Endothelial cell of umbilical vein (primary cell): ENCODE results near the gene TGFB1. TPM values are rescaled to one million over a fixed set of nuclear protein-coding genes. Genes with fewer than 3 reads are reported as not detected.
A peak's percentile ranks its signal among the peaks of the same experiment; 100 is the strongest.

ENCODE experiments used
- BruUV-seq: library from RNA; stranded (reverse); fragments of 400-500 nt; replicated peaks from 2 replicates; lab custom pipeline; 2021; lab: Mats Ljungman, UMichigan
- CTCF ChIA-PET: fragments of 300-600, 350-600 bp; sonication (Branson Sonifier 250); formaldehyde crosslinking; loops from one replicate; lab custom pipeline; 2021; ENCODE audit warnings: antibody characterized with exemption, inconsistent platforms; lab: Charles Lee
- POLR2A ChIA-PET: fragments of 300-600, 350-600 bp; sonication (Branson Sonifier 250); formaldehyde crosslinking; loops from one replicate; lab custom pipeline; 2021; ENCODE audit warnings: antibody characterized with exemption, inconsistent platforms; lab: Charles Lee
- DNase-seq: peaks from one replicate; pipeline ENCODE4 v3.0.0-alpha.2; 2011; ENCODE audit warnings: low read depth, low spot score
- FAIRE-seq: peaks from 2 replicates; lab custom pipeline; 2011; peaks lifted over from hg19 to GRCh38; lab: Jason Lieb, UNC
- H2AFZ ChIP-seq: 2 replicates; pipeline ENCODE4 v1.6.0; 2012; ENCODE audit warnings: low read depth, low read length, control low read depth, inconsistent platforms
- H3K27ac ChIP-seq: 2 replicates; pipeline ENCODE4 v1.5.1; 2011; ENCODE audit warnings: low read depth, mild to moderate bottlenecking, control low read depth, low read length, moderate library complexity; ENCODE audit not compliant: insufficient read depth
- H3K27me3 ChIP-seq, 2 experiments: 2 replicates each; pipeline versions ENCODE4 v1.6.0 to v1.6.1; 2011; ENCODE audit warnings: low read length in 2 of 2, mixed read lengths in 1 of 2; ENCODE audit not compliant: control insufficient read depth in 2 of 2, insufficient read depth in 2 of 2
- H3K36me3 ChIP-seq, 2 experiments: 2 replicates in 1 of 2; 3 replicates in 1 of 2; pipeline ENCODE4 v1.5.1; 2011; ENCODE audit warnings: low read length in 2 of 2, mild to moderate bottlenecking in 1 of 2, moderate library complexity in 1 of 2; ENCODE audit not compliant: control insufficient read depth in 2 of 2, insufficient read depth in 2 of 2; ENCODE audit errors: extremely low read depth in 1 of 2
- H3K4me1 ChIP-seq: 3 replicates; pipeline ENCODE4 v1.5.1; 2011; ENCODE audit warnings: mild to moderate bottlenecking, low read length; ENCODE audit not compliant: control insufficient read depth, insufficient read depth; ENCODE audit errors: extremely low read depth
- H3K4me2 ChIP-seq: 2 replicates; pipeline ENCODE4 v1.6.1; 2011; ENCODE audit warnings: low read length, control low read depth, mixed read lengths; ENCODE audit not compliant: insufficient read depth
- H3K4me3 ChIP-seq, 3 experiments: fragments of 200-600 bp in 1 of 3; sonication (generic), shearing (Covaris generic) in 1 of 3; replicated peaks in 1 of 3; 2 replicates each; pipeline ENCODE4 v1.5.1; 2011 to 2016; ENCODE audit warnings: control low read depth in 3 of 3, low read length in 3 of 3, mild to moderate bottlenecking in 2 of 3, inconsistent platforms in 1 of 3, low read depth in 1 of 3, moderate library complexity in 1 of 3; ENCODE audit not compliant: insufficient read depth in 1 of 3
- H3K79me2 ChIP-seq: 2 replicates; pipeline ENCODE4 v1.6.0; 2012; ENCODE audit warnings: low read length, inconsistent platforms; ENCODE audit not compliant: control insufficient read depth, insufficient read depth
- H3K9ac ChIP-seq: replicated peaks from 2 replicates; pipeline ENCODE3; 2011; ENCODE audit warnings: low read length, control low read depth; ENCODE audit not compliant: insufficient read depth; ENCODE audit errors: extremely low read depth
- H3K9me1 ChIP-seq: replicated peaks from 3 replicates; pipeline ENCODE4 v1.6.0; 2011; ENCODE audit warnings: mild to moderate bottlenecking, low read length; ENCODE audit not compliant: control insufficient read depth, insufficient read depth; ENCODE audit errors: extremely low read depth
- H3K9me3 ChIP-seq: replicated peaks from 2 replicates; pipeline ENCODE4 v1.5.1; 2012; ENCODE audit warnings: low read length, inconsistent platforms; ENCODE audit not compliant: control insufficient read depth, insufficient read depth
- H4K20me1 ChIP-seq: replicated peaks from 2 replicates; pipeline ENCODE3; 2011; ENCODE audit warnings: mild to moderate bottlenecking, low read length; ENCODE audit not compliant: control insufficient read depth, insufficient read depth; ENCODE audit errors: extremely low read depth
- CTCF ChIP-seq, 2 donors: IDR thresholded peaks; 1 replicate in 1 of 2; 2 replicates in 1 of 2; pipeline ENCODE4 v1.5.1; 2011; ENCODE audit warnings: low read length in 2 of 2, mild to moderate bottlenecking in 2 of 2, moderate library complexity in 2 of 2, control low read depth in 1 of 2, inconsistent platforms in 1 of 2, low read depth in 1 of 2; ENCODE audit not compliant: insufficient read depth in 1 of 2; ENCODE audit errors: extremely low read depth in 1 of 2
- EZH2 ChIP-seq: IDR thresholded peaks from 2 replicates; pipeline ENCODE4 v1.6.1; 2012; ENCODE audit warnings: borderline replicate concordance, low read depth, mild to moderate bottlenecking, moderate library complexity, low read length, inconsistent platforms; ENCODE audit not compliant: severe bottlenecking
- FOS ChIP-seq: IDR thresholded peaks from 2 replicates; pipeline ENCODE4 v1.6.1; 2011; ENCODE audit warnings: mild to moderate bottlenecking, low read length, moderate library complexity, borderline replicate concordance; ENCODE audit not compliant: insufficient read depth
- MAX ChIP-seq: IDR thresholded peaks from 2 replicates; pipeline ENCODE4 v1.6.1; 2011; ENCODE audit not compliant: insufficient read depth, insufficient read length
- MYC ChIP-seq: IDR thresholded peaks from one replicate; pipeline ENCODE4 v1.6.1; 2011; ENCODE audit warnings: mild to moderate bottlenecking, low read depth, low read length
- POLR2A ChIP-seq: IDR thresholded peaks from 2 replicates; pipeline ENCODE4 v1.6.1; 2012; ENCODE audit warnings: low read depth, mild to moderate bottlenecking, control low read depth, low read length
- POLR2AphosphoS5 ChIP-seq: IDR thresholded peaks from 2 replicates; pipeline ENCODE4 v1.6.1; 2012; ENCODE audit warnings: low read depth, mild to moderate bottlenecking, control low read depth, low read length, moderate library complexity; ENCODE audit not compliant: insufficient read depth
- dilution Hi-C: fragments of 300-500 bp; cut with MboI; formaldehyde crosslinking; loops from one replicate; pipeline ENCODE4 v1.15.0; 2019; ENCODE audit warnings: low sequenced_read_pairs; ENCODE audit not compliant: extremely low pct_ligation_motif_present
- intact Hi-C: fragments of 100-400 bp; cut with micrococcal nuclease; formaldehyde crosslinking; loops from one replicate; pipeline ENCODE4 v1.10.0; 2022
- polyA plus RNA-seq, 4 experiments: library from polyadenylated mRNA; depleted of rRNA in 3 of 4; stranded (reverse) in 3 of 4; unstranded in 1 of 4; fragments of >200 nt; gene quantifications; 2 replicates each; pipeline versions ENCODE4 v1.2.1 to v1.2.3, GENCODE V29; 2011 to 2012; ENCODE audit warnings: missing spikeins in 1 of 4
- total RNA-seq: library from RNA; stranded (reverse); gene quantifications from 2 replicates; pipeline ENCODE4 v1.2.3, GENCODE V29; 2021

TGFB1 gene
- total and polyA plus RNA-seq, 2 donors (not counting 3 experiments of a cell fraction or from before 2014, with no cell fraction given): 64.4 to 250 TPM

- DNase-seq (no peak), FAIRE-seq (no peak)
- Histone ChIP-seq H3K9me1 (no peaks in the 10 kb centered on the region), H3K4me2 (no peak overlapping the region), H4K20me1 (no peaks in the 10 kb centered on the region), H3K9me3 (no peaks in the 10 kb centered on the region), H3K27ac (no peak overlapping the region), H3K36me3 (no peaks in the 10 kb centered on the region), H3K4me3 (no peak overlapping the region), H3K27me3 (no peaks in the 10 kb centered on the region), H3K79me2 (peaks cover 29% of the 10 kb centered on the region), H2AFZ (no peak overlapping the region), H3K4me1 (peaks cover 20% of the 10 kb centered on the region), H3K9ac (no peak overlapping the region)
- ChIA-PET CTCF (interaction anchor here (0.9 to 4.3 kb wide), 5 partner anchors 13 to 162 kb away, joined by 3 to 35 read pairs (median 3); partner anchors contain the start of gene TGFB1), POLR2A (interaction anchor here (0.6 kb wide), 1 partner anchor 14 kb away, joined by 6 read pairs; no protein-coding TSS in a partner anchor)
- BruUV-seq: no TSS peak
- dilution Hi-C loops: no loop called here
- peak in 1 of 2 donors; percentile 21 for TF ChIP-seq CTCF (IDR thresholded peaks at IDR 0.05; ENCODE audit: extremely low read depth in 1 of 2, insufficient read depth in 1 of 2, low read depth in 1 of 2, low read length in 2 of 2)
- no peak for TF ChIP-seq MYC
- intact Hi-C loops: no loop called here
Observed at GRCh38 chr19:41366089-41366488, 12.4 kb upstream of the TGFB1 start.

- intact Hi-C loops: loop anchor here (1.0 to 2.0 kb wide), 2 partner anchors 33 to 62 kb away; partner anchors contain the start of genes B3GNT8, BCKDHA and EXOSC5
- FAIRE-seq: peak; percentile 43
- no peaks in the 10 kb centered on the region for H3K9me3 ChIP-seq
- no peaks in the 10 kb centered on the region for H4K20me1 ChIP-seq
- BruUV-seq: no TSS peak
- TF ChIP-seq POLR2AphosphoS5 (peak; percentile 3), EZH2 (no peak), POLR2A (no peak), FOS (no peak), MAX (no peak)
- POLR2A ChIA-PET: interaction anchor here (0.6 to 1.6 kb wide), 7 partner anchors 11 to 92 kb away, joined by 3 to 8 read pairs (median 4); partner anchors contain the start of genes DMAC2 and TGFB1
- no peaks in the 10 kb centered on the region for H3K9me1 ChIP-seq
- CTCF ChIA-PET: interaction anchor here (0.8 to 4.3 kb wide), 12 partner anchors 9 to 199 kb away, joined by 3 to 35 read pairs (median 3); partner anchors contain the start of genes DMAC2 and TGFB1
- H3K4me3 ChIP-seq: peak overlapping the region; percentile 40 to 86 (median 60)
- H3K27me3 ChIP-seq: no peaks in the 10 kb centered on the region
- peak overlapping the region; percentile 88 for H3K27ac ChIP-seq
- peaks cover 29% of the 10 kb centered on the region for H3K79me2 ChIP-seq
- dilution Hi-C loops: no loop called here
- H3K4me2 ChIP-seq: peak overlapping the region; percentile 94
- H2AFZ ChIP-seq: peak overlapping the region; percentile 11
- no peaks in the 10 kb centered on the region for H3K36me3 ChIP-seq
- peak overlapping the region; percentile 94 for H3K9ac ChIP-seq
- no peak for DNase-seq
- peaks cover 20% of the 10 kb centered on the region for H3K4me1 ChIP-seq
Observed at GRCh38 chr19:41364524-41365391, 11.0 kb upstream of the TGFB1 start.
